ENCODE data around the gene ZNF488. TPM values are rescaled to one million over a fixed set of nuclear protein-coding genes. Genes with fewer than 3 reads are reported as not detected.

Gene ZNF488, protein sequence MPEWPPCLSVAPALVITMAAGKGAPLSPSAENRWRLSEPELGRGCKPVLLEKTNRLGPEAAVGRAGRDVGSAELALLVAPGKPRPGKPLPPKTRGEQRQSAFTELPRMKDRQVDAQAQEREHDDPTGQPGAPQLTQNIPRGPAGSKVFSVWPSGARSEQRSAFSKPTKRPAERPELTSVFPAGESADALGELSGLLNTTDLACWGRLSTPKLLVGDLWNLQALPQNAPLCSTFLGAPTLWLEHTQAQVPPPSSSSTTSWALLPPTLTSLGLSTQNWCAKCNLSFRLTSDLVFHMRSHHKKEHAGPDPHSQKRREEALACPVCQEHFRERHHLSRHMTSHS
- polyA plus RNA-seq (2013, experiment 1 of 2): 2.9 TPM
- polyA plus RNA-seq (2013, experiment 2 of 2): 3.2 TPM

DNA sequence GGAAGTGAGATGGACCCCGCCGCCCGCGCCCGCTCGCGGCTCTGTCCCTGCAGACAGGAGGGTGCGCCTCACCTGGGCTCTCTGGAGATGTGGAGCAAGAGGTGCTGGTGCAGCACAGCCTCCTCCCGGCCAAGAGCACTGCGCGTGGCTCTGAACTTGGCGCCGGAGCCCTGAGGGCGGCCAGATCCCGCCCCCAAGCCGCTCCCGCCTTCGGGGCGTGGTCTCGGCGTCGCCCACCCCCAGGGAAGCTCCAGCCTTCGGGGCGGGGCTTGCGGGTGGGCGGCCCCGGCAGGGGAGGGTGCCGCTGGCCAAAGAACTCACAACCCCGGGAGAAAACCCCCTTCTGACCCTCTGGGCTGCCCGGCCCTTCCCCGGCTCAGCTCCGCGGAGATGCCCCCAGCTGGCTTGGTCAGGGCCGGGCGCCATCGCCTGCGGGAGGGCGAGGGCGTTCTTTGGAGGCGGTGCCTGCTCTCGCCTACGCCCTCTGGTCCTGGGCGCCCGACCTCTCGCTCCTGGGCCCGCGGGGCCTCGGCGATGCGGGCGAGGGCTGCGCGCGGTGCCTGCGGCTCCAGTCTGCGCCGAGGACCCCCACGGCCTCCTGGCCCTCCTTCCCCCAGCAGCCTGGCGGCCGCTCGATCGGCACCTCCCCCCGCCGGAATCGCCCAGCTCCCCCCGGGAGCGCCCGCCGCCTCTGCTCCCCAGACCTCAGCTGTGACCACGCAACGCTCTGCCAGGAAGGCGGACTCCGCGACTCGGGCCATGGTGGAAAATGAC lies at the start of gene ZNF488:
TSS of gene ZNF488 (minus strand) at position 146 of the 774 bp plus-strand sequence. CDS start 15,464 bp downstream, outside the sequence.
- peak within 1 kb of the TSS; percentile 92 for H3K56ac ChIP-seq (ENCODE audit: low read length)
- H3K4me1 ChIP-seq (ENCODE audit: control insufficient read depth, low read depth, low read length): peaks cover 3% of the 10 kb centered on the region
- no peaks in the 10 kb centered on the region for H3K36me3 ChIP-seq (ENCODE audit: control insufficient read depth, insufficient read depth, low read length)
- H2BK120ac ChIP-seq (ENCODE audit: low read depth, low read length): no peak within 1 kb of the TSS
- no peak within 1 kb of the TSS for H2BK15ac ChIP-seq (replicated peaks; ENCODE audit: low read depth)
- no peak within 1 kb of the TSS for H3K4ac ChIP-seq (ENCODE audit: low read depth, low read length)
- peak within 1 kb of the TSS; percentile 60 for H3K27ac ChIP-seq (ENCODE audit: low read depth, low read length)
- no peak within 1 kb of the TSS for H2AK5ac ChIP-seq (ENCODE audit: low read length)
- peak within 1 kb of the TSS; percentile 94 for H3K4me2 ChIP-seq (ENCODE audit: low read length)
- peak within 1 kb of the TSS; percentile 61 for H3K18ac ChIP-seq (ENCODE audit: low read length)
- no peaks in the 10 kb centered on the region for H3K79me1 ChIP-seq (ENCODE audit: low read length)
- DNase-seq: peak; percentile 93
- no peak within 1 kb of the TSS for H4K5ac ChIP-seq (ENCODE audit: low read length)
- H4K8ac ChIP-seq (ENCODE audit: low read depth, low read length): no peak within 1 kb of the TSS
- H3K9ac ChIP-seq (ENCODE audit: low read length): peak within 1 kb of the TSS; percentile 72
- H3K79me2 ChIP-seq (ENCODE audit: control insufficient read depth, insufficient read depth, low read length): no peaks in the 10 kb centered on the region
- no peak within 1 kb of the TSS for H2BK5ac ChIP-seq (ENCODE audit: low read length)
- H3K4me3 ChIP-seq (ENCODE audit: low read length): peak within 1 kb of the TSS; percentile 54
- no CpG with 5 or more reads among the region's 75 CpGs for WGBS (ENCODE audit: extremely low coverage, insufficient coverage, low lambda C conversion rate)
- no peak within 1 kb of the TSS for H3K23ac ChIP-seq (ENCODE audit: low read length)
- H3K27me3 ChIP-seq (ENCODE audit: insufficient read depth, low read length, poor library complexity): no peaks in the 10 kb centered on the region

DNA sequence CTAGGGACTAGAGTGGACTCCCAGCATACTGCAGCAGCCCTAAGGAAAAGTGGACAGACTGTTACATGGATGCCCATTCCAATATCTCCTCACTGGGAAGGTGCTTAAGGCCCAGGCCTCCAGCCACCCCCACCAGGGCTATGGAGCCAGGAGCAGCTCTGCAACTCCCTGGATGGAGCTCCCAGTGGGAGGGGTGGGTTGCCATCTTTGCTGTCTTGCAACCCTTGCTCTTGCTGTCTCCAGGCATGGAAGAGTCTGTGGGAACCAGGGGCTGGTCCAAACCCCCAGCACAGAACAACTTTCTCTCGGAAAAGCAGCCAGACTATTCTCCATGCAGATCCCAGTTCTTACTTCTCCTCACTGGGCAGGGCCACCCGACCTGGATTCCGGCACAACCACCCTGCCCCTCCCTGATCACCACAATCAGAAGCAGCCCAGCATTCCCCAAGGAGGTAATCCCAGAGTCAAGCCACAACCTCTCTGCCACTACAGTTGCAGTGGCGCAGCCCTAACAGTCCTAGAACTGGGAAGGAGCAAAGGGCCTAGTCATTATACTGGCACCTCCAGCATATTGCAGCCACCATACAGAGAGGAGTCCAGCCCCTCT lies 41.8 kb upstream of the ZNF488 start:
- Histone ChIP-seq H3K4ac (ENCODE audit: low read depth, low read length) (no peak overlapping the region), H2BK120ac (ENCODE audit: low read depth, low read length) (no peak overlapping the region), H2AK5ac (ENCODE audit: low read length) (no peak overlapping the region), H4K5ac (ENCODE audit: low read length) (no peak overlapping the region), H3K36me3 (ENCODE audit: control insufficient read depth, insufficient read depth, low read length) (no peaks in the 10 kb centered on the region), H3K18ac (ENCODE audit: low read length) (no peak overlapping the region), H3K4me3 (ENCODE audit: low read length) (no peak overlapping the region), H4K8ac (ENCODE audit: low read depth, low read length) (no peak overlapping the region), H2BK5ac (ENCODE audit: low read length) (no peak overlapping the region), H3K4me1 (ENCODE audit: control insufficient read depth, low read depth, low read length) (no peaks in the 10 kb centered on the region), H3K27ac (ENCODE audit: low read depth, low read length) (no peak overlapping the region), H3K79me1 (ENCODE audit: low read length) (no peaks in the 10 kb centered on the region), H3K27me3 (ENCODE audit: insufficient read depth, low read length, poor library complexity) (no peaks in the 10 kb centered on the region), H3K56ac (ENCODE audit: low read length) (no peak overlapping the region), H3K9ac (ENCODE audit: low read length) (no peak overlapping the region), H3K4me2 (ENCODE audit: low read length) (no peak overlapping the region), H3K23ac (ENCODE audit: low read length) (no peak overlapping the region), H2BK15ac (replicated peaks; ENCODE audit: low read depth) (no peak overlapping the region), H3K79me2 (ENCODE audit: control insufficient read depth, insufficient read depth, low read length) (no peaks in the 10 kb centered on the region)
- no CpG with 5 or more reads among the region's 4 CpGs for WGBS (ENCODE audit: extremely low coverage, insufficient coverage, low lambda C conversion rate)
- DNase-seq: no peak

DNA sequence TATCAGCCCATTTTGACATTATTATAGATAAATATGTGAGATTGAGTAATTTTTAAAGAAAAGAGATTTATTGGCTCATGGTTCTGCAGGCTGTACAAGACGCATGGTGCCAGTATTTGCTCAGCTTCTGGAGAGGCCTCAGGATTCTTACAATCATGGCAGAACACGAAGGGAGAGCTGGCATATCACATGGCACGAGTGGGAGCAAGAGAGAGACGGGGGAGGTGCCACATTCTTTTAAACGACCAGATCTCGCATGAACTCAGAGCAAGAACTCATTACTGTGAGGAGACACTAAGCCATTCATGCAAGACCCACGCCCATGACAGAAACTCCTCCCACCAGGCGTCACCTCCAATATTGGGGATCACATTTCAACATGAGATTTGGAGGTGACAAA lies 40.1 kb upstream of the ZNF488 start:
- H3K4me3 ChIP-seq (ENCODE audit: low read length): no peak overlapping the region
- no peak overlapping the region for H3K56ac ChIP-seq (ENCODE audit: low read length)
- H2BK15ac ChIP-seq (replicated peaks; ENCODE audit: low read depth): no peak overlapping the region
- no peak overlapping the region for H4K8ac ChIP-seq (ENCODE audit: low read depth, low read length)
- no peak overlapping the region for H4K5ac ChIP-seq (ENCODE audit: low read length)
- H2AK5ac ChIP-seq (ENCODE audit: low read length): no peak overlapping the region
- WGBS (ENCODE audit: extremely low coverage, insufficient coverage, low lambda C conversion rate): no CpG with 5 or more reads among the region's 8 CpGs
- no peaks in the 10 kb centered on the region for H3K79me2 ChIP-seq (ENCODE audit: control insufficient read depth, insufficient read depth, low read length)
- H3K4me1 ChIP-seq (ENCODE audit: control insufficient read depth, low read depth, low read length): no peaks in the 10 kb centered on the region
- H3K4me2 ChIP-seq (ENCODE audit: low read length): no peak overlapping the region
- no peak overlapping the region for H3K9ac ChIP-seq (ENCODE audit: low read length)
- H2BK120ac ChIP-seq (ENCODE audit: low read depth, low read length): no peak overlapping the region
- H3K36me3 ChIP-seq (ENCODE audit: control insufficient read depth, insufficient read depth, low read length): no peaks in the 10 kb centered on the region
- H3K27me3 ChIP-seq (ENCODE audit: insufficient read depth, low read length, poor library complexity): no peaks in the 10 kb centered on the region
- H3K4ac ChIP-seq (ENCODE audit: low read depth, low read length): no peak overlapping the region
- no peak overlapping the region for H3K18ac ChIP-seq (ENCODE audit: low read length)
- H2BK5ac ChIP-seq (ENCODE audit: low read length): no peak overlapping the region
- no peak overlapping the region for H3K27ac ChIP-seq (ENCODE audit: low read depth, low read length)
- no peaks in the 10 kb centered on the region for H3K79me1 ChIP-seq (ENCODE audit: low read length)
- DNase-seq: no peak
- H3K23ac ChIP-seq (ENCODE audit: low read length): no peak overlapping the region

DNA sequence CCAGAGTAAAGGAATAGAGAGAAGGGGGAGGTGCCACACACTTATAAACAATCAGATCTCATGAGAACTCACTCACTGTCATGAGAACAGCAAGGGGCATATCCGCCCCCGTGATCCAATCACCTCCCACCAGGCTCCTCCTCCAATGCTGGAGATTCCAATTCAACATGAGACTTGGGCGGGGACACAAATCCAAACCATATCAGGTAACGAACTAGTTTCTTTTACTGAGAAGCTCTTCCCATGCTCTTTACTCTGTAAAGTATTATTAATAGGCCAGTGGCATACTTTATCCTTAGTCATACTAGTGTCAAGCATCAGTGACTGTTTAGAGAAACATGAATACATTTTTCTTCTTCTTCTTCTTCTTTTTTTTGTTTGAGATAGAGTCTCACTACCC lies 39.4 kb upstream of the ZNF488 start:
- H3K18ac ChIP-seq (ENCODE audit: low read length): no peak overlapping the region
- H2BK120ac ChIP-seq (ENCODE audit: low read depth, low read length): no peak overlapping the region
- no peak overlapping the region for H4K8ac ChIP-seq (ENCODE audit: low read depth, low read length)
- no peaks in the 10 kb centered on the region for H3K79me2 ChIP-seq (ENCODE audit: control insufficient read depth, insufficient read depth, low read length)
- no CpG with 5 or more reads among the region's 4 CpGs for WGBS (ENCODE audit: extremely low coverage, insufficient coverage, low lambda C conversion rate)
- H2BK15ac ChIP-seq (replicated peaks; ENCODE audit: low read depth): no peak overlapping the region
- no peak overlapping the region for H3K27ac ChIP-seq (ENCODE audit: low read depth, low read length)
- no peaks in the 10 kb centered on the region for H3K27me3 ChIP-seq (ENCODE audit: insufficient read depth, low read length, poor library complexity)
- H4K5ac ChIP-seq (ENCODE audit: low read length): no peak overlapping the region
- H2BK5ac ChIP-seq (ENCODE audit: low read length): no peak overlapping the region
- DNase-seq: no peak
- no peak overlapping the region for H3K23ac ChIP-seq (ENCODE audit: low read length)
- H3K4me1 ChIP-seq (ENCODE audit: control insufficient read depth, low read depth, low read length): no peaks in the 10 kb centered on the region
- no peak overlapping the region for H3K9ac ChIP-seq (ENCODE audit: low read length)
- H3K4me2 ChIP-seq (ENCODE audit: low read length): no peak overlapping the region
- no peaks in the 10 kb centered on the region for H3K36me3 ChIP-seq (ENCODE audit: control insufficient read depth, insufficient read depth, low read length)
- H3K56ac ChIP-seq (ENCODE audit: low read length): no peak overlapping the region
- H3K79me1 ChIP-seq (ENCODE audit: low read length): no peaks in the 10 kb centered on the region
- H2AK5ac ChIP-seq (ENCODE audit: low read length): no peak overlapping the region
- no peak overlapping the region for H3K4ac ChIP-seq (ENCODE audit: low read depth, low read length)
- no peak overlapping the region for H3K4me3 ChIP-seq (ENCODE audit: low read length)

DNA sequence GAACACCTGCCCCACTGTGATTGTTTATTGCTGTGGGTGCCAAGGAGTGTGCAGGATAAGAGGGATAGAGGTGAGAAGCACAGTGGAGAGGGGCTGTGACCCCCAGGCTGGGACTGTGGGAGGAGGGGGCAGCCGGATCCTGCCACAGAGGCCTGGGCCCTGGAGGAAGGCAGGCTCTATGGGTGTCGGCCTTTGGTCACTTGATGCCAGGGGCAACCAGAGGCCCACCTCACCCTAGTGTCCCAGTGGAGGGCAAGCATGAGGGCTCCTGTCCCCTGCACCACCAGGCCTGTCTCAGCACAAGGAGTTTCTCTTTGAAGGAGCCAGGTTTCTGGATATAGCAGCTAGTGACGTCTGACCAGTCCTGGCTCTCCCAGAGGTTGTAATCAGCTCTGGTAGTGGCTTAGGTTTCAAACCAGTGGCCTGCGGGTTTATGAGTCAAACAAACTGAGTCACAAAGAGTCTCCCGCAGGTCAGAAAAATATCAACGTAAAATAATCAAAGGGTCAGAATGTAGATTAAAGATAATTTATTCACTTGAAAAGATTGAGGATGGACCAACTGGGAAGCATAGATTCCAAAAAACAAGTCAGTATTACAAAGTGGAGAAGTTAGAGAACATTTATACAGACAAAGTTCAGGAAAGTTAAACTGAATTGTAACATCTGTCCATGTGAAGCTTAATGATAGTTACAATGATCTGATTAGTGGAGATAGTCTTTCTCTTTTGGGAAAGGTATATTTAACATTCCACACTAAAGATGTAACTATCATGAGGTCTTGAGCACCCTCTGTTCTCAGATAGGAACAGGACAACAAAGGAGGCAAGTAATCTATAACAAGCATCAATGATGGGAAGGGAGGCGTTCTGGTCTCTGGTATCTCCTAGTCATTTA lies 37.2 kb upstream of the ZNF488 start:
- Histone ChIP-seq H2BK120ac (ENCODE audit: low read depth, low read length) (no peak overlapping the region), H4K5ac (ENCODE audit: low read length) (no peak overlapping the region), H3K4me1 (ENCODE audit: control insufficient read depth, low read depth, low read length) (no peaks in the 10 kb centered on the region), H2BK5ac (ENCODE audit: low read length) (no peak overlapping the region), H3K56ac (ENCODE audit: low read length) (no peak overlapping the region), H3K4me3 (ENCODE audit: low read length) (no peak overlapping the region), H3K4ac (ENCODE audit: low read depth, low read length) (no peak overlapping the region), H3K36me3 (ENCODE audit: control insufficient read depth, insufficient read depth, low read length) (no peaks in the 10 kb centered on the region), H2BK15ac (replicated peaks; ENCODE audit: low read depth) (no peak overlapping the region), H3K27me3 (ENCODE audit: insufficient read depth, low read length, poor library complexity) (no peaks in the 10 kb centered on the region), H3K4me2 (ENCODE audit: low read length) (no peak overlapping the region), H3K27ac (ENCODE audit: low read depth, low read length) (no peak overlapping the region), H3K79me2 (ENCODE audit: control insufficient read depth, insufficient read depth, low read length) (no peaks in the 10 kb centered on the region), H3K9ac (ENCODE audit: low read length) (no peak overlapping the region), H4K8ac (ENCODE audit: low read depth, low read length) (no peak overlapping the region), H3K18ac (ENCODE audit: low read length) (no peak overlapping the region), H2AK5ac (ENCODE audit: low read length) (no peak overlapping the region), H3K79me1 (ENCODE audit: low read length) (no peaks in the 10 kb centered on the region), H3K23ac (ENCODE audit: low read length) (no peak overlapping the region)
- no peak for DNase-seq
- no CpG with 5 or more reads among the region's 7 CpGs for WGBS (ENCODE audit: extremely low coverage, insufficient coverage, low lambda C conversion rate)

Data from mesendoderm (in vitro differentiated cells).